Uterus (tissue), 4 donors: ENCODE results near the gene NOL6. TPM values are rescaled to one million over a fixed set of nuclear protein-coding genes. Genes with fewer than 3 reads are reported as not detected.
A peak's percentile ranks its signal among the peaks of the same experiment; 100 is the strongest.

Source experiments
- DNase-seq, 2 donors: peaks; one replicate each; pipeline ENCODE4 v3.0.0-alpha.2; 2019 to 2020
- H3K27ac ChIP-seq, 2 donors: fragments of 200-600 bp; sonication (generic); 1 replicate in 1 of 2; 2 replicates in 1 of 2; pipeline ENCODE4 v1.5.1; 2016 to 2018
- H3K27me3 ChIP-seq, 2 donors: fragments of 200-600 bp; sonication (generic); one replicate each; pipeline ENCODE4 v1.5.1; 2018 to 2019; ENCODE audit warnings: control low read depth in 1 of 2
- H3K36me3 ChIP-seq, 2 donors: fragments of 200-600 bp; sonication (generic); one replicate each; pipeline ENCODE4 v1.5.1; 2019; ENCODE audit warnings: control low read depth in 1 of 2
- H3K4me1 ChIP-seq, 2 donors: fragments of 200-600 bp; sonication (generic); one replicate each; pipeline ENCODE4 v1.5.1; 2018 to 2019; ENCODE audit warnings: control low read depth in 1 of 2
- H3K4me3 ChIP-seq, 2 donors: fragments of 200-600 bp; sonication (generic); 1 replicate in 1 of 2; 2 replicates in 1 of 2; pipeline ENCODE4 v1.5.1; 2018 to 2019; ENCODE audit warnings: mild to moderate bottlenecking in 1 of 2
- H3K9me3 ChIP-seq, 2 donors: fragments of 200-600 bp; sonication (generic); one replicate each; pipeline ENCODE4 v1.5.1; 2019; ENCODE audit warnings: control low read depth in 1 of 2
- POLR2A ChIP-seq, 2 donors: fragments of 450-650 bp; IDR thresholded peaks; one replicate each; pipeline ENCODE4 v1.6.1; 2016; ENCODE audit warnings: antibody characterized with exemption in 2 of 2, mild to moderate bottlenecking in 1 of 2, moderate library complexity in 1 of 2
- intact Hi-C: fragments of 100-400 bp; cut with DNase I; formaldehyde crosslinking; loops from one replicate; pipeline ENCODE4 v1.15.1; 2023; ENCODE audit warnings: low total_unique reads
- total RNA-seq, 4 donors: library from RNA; depleted of rRNA in 3 of 4; stranded (reverse); fragments of >200 nt in 3 of 4; gene quantifications; one replicate each; pipeline versions ENCODE4 v1.1.0 to v1.2.4, GENCODE V29; 2014 to 2023
- TF ChIP-seq, protein P1 (sequence below), 4 experiments: fragments of 200-600 bp in 2 of 4; fragments of 450-650 bp in 2 of 4; sonication (generic) in 2 of 4; IDR thresholded peaks; one replicate each; pipeline ENCODE4 v1.5.1; 2016 to 2019; ENCODE audit warnings: antibody characterized with exemption in 4 of 4, mild to moderate bottlenecking in 2 of 4, moderate library complexity in 1 of 4
- donor health status: DM: yes; HTN: yes; CAD: no.

Gene NOL6
- total RNA-seq, 4 donors from 2014 or later, result 7.9 to 35.4 (median 15.8) TPM

DNA sequence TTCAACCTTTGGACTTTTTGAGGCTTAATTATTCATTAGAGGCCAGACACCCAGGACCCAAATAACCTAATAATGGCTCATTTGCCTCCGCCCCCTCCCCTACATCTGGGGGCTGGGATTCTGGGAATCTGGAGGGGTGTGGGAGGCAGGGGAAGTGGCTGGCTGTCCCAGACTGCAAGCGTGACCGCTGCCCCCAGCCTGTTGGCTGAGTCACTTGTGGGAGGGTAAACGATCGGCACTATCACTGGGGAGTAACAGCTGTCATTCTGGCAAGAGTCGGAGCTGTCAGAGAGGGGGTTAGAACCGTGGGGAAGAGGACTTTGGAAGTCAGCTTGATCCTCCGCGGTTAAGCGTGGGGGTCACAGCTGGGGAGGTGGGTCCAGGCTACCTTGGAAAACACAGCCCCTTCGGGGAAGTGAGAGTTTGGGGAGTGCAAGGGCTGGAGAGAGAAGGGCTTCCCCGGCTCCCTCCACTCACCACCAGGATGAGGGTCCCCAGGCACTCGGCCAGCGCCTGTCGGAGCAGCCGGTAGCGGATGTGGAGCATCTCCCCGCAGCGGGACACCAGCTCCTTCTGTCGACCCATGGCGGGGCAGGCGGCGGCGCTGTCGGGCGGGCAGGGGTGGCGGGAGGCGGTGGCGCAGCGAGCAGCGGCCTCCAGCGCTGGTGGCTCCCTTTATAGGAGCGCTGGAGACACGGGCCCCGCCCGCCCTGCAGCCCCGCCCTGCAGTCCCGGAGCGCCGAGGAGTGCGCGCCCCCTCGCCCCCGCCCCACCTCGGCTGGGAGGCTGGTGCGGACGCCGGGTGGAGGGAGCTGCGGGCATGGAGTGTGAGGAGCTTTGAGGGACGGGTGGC lies 26.6 kb downstream of the NOL6 start, which contains the start of gene AQP3:
AQP3 (minus strand) TSS at position 648 of the 853 bp plus-strand sequence; CDS start at position 585, 63 bp downstream.
- peak within 1 kb of the TSS; percentile 9 to 32 for H3K27ac ChIP-seq
- DNase-seq, result peak; percentile 51 to 62
- TF ChIP-seq, protein P1, sequence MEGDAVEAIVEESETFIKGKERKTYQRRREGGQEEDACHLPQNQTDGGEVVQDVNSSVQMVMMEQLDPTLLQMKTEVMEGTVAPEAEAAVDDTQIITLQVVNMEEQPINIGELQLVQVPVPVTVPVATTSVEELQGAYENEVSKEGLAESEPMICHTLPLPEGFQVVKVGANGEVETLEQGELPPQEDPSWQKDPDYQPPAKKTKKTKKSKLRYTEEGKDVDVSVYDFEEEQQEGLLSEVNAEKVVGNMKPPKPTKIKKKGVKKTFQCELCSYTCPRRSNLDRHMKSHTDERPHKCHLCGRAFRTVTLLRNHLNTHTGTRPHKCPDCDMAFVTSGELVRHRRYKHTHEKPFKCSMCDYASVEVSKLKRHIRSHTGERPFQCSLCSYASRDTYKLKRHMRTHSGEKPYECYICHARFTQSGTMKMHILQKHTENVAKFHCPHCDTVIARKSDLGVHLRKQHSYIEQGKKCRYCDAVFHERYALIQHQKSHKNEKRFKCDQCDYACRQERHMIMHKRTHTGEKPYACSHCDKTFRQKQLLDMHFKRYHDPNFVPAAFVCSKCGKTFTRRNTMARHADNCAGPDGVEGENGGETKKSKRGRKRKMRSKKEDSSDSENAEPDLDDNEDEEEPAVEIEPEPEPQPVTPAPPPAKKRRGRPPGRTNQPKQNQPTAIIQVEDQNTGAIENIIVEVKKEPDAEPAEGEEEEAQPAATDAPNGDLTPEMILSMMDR (IDR thresholded peaks at IDR 0.05), result peak; percentile 26 to 60 (median 36)
- no peak for TF ChIP-seq POLR2A (IDR thresholded peaks at IDR 0.05)
- no peaks in the 10 kb centered on the region for H3K36me3 ChIP-seq
- intact Hi-C loops, result no loop called here
- H3K9me3 ChIP-seq, result no peaks in the 10 kb centered on the region
- peak within 1 kb of the TSS; percentile 30 to 37 for H3K4me3 ChIP-seq
- peaks cover 0 to 9% of the 10 kb centered on the region in 2 donors for H3K4me1 ChIP-seq
- no peaks in the 10 kb centered on the region for H3K27me3 ChIP-seq

DNA sequence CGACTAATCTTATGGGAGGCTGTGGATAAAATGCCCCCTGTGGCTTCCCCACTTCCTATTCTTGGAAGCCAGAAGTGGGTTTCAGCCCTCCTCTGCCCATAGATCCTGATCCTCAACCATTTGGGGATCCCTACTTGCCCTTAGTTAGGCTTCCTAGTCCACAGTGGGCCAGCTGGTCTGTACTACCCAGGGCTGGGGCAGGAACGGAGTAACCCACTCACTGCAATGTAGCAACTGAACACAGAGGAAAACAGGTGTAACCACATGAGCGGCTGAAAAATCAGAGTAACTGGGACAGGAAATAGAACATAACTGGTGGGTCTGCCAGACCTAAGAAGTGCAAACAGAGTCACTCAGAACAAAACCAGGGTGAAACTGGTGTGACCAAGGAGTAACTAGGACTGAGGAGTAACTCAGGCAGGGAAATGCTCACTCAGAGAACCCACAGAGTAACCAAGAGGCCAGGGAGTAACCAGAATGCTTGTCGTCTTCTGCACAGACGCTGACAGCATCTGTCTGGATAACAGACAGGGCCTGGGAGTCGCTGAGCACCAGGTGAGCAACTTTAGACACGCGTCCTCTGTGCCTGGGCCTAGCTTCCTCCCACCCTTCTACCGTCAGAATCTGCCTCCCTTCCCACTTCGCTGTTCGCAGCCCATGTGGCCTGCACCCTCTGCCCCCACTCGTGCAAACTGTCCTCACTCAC lies 27.3 kb downstream of the NOL6 start:
- H3K4me1 ChIP-seq, result peaks cover 0 to 9% of the 10 kb centered on the region in 2 donors
- no peaks in the 10 kb centered on the region for H3K27me3 ChIP-seq
- no peaks in the 10 kb centered on the region for H3K36me3 ChIP-seq
- DNase-seq, result peak in 1 of 2 donors; percentile 25
- H3K9me3 ChIP-seq, result no peaks in the 10 kb centered on the region
- H3K27ac ChIP-seq, result peak overlapping the region; percentile 9 to 32
- intact Hi-C loops, result no loop called here
- TF ChIP-seq, protein P1 (IDR thresholded peaks at IDR 0.05), result no peak
- TF ChIP-seq POLR2A (IDR thresholded peaks at IDR 0.05), result no peak
- H3K4me3 ChIP-seq, result peak overlapping the region in 1 of 2 donors; percentile 37

DNA sequence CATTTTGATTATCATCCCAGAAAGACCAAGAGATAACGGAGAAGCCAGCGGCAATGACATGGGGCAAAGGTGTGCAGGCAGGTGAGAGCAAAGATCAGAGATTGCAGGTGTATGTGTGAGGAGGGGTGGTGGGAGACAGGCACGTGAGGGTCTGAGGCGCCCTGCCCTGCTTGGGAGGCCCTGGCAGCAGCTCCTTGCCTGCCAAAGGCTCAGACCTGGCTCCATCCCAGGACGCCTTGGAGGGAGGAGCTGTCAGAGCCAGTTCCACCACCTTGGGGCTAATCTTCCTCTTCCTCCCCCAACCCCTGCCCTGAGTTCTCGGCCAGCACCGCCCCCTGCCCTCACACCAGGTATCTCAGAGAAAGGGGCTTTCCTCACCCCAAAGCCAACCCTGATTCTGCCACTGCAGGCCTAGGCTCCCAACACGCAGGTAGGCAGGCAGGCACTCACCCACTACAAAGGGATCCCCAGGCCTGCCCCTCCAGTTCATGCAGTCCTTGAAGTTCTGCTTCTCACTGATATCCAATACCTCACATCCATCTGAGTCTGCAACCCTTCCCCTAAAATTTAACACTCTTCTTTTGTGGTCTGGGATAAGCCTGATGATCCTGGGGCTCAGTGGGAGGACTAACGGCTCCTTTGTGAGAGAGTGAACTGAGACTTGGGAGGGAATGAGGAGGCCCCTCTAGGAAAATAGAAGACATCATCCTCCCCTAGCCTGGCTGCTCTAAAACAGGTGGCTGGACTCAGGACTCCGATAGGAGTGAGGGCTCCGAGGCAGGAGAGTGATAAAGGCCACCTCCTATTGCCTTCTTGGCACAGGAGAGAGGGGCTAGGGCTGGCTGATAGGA lies 28.1 kb downstream of the NOL6 start:
- no peaks in the 10 kb centered on the region for H3K9me3 ChIP-seq
- H3K4me3 ChIP-seq, result no peak overlapping the region
- peaks cover 0 to 9% of the 10 kb centered on the region in 2 donors for H3K4me1 ChIP-seq
- DNase-seq, result no peak
- H3K36me3 ChIP-seq, result no peaks in the 10 kb centered on the region
- TF ChIP-seq POLR2A (IDR thresholded peaks at IDR 0.05), result no peak
- TF ChIP-seq, protein P1 (IDR thresholded peaks at IDR 0.05), result no peak
- H3K27me3 ChIP-seq, result no peaks in the 10 kb centered on the region
- intact Hi-C loops, result no loop called here
- H3K27ac ChIP-seq, result no peak overlapping the region

DNA sequence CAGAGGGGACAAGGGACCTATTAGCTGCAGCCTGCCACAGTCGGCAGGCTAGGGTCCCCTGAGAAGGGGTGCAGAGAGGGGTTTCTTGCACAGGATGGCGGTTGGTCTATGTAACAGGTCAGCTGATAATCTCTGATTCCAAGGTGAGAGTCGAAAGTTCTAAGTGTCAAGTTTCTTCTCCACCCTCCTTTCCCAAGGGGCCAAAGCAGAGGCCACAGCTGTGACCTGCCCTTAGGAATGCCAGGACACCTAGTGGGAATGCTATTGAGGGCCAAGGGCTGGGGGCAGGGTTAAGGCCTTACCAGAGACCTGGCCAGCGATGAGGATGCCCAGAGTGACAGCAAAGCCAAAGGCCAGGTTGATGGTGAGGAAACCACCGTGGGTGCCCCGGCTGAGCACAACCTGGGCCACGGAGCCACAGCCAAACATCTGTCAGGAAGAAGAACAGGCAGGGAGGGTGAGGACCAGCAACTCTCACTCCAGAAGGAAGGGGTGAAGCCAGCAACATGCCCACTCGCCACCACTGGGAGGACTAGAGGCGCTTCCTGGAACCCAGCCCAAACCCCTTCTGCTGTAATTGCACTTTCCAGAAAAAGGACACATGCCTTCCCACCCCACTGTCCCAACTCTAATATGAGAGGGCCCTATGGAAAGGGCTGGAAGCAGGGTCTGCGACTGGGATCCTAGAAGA lies 30.1 kb downstream of the NOL6 start:
- no peak for DNase-seq
- H3K36me3 ChIP-seq, result no peaks in the 10 kb centered on the region
- no peak overlapping the region for H3K4me3 ChIP-seq
- intact Hi-C loops, result no loop called here
- H3K27me3 ChIP-seq, result no peaks in the 10 kb centered on the region
- peaks cover 0 to 9% of the 10 kb centered on the region in 2 donors for H3K4me1 ChIP-seq
- no peak overlapping the region for H3K27ac ChIP-seq
- TF ChIP-seq, protein P1 (IDR thresholded peaks at IDR 0.05), result no peak
- TF ChIP-seq POLR2A (IDR thresholded peaks at IDR 0.05), result no peak
- no peaks in the 10 kb centered on the region for H3K9me3 ChIP-seq
